HG02973 (cell line): Measurements from ENCODE around the gene MKRN2OS.

ENCODE experiments used
- ATAC-seq: cut with Tn5 transposase; IDR thresholded peaks from one replicate; pipeline ENCODE4 v1.9.1; 2021; ENCODE audit warnings: moderate library complexity; ENCODE audit not compliant: unreplicated experiment

Gene MKRN2OS

DNA sequence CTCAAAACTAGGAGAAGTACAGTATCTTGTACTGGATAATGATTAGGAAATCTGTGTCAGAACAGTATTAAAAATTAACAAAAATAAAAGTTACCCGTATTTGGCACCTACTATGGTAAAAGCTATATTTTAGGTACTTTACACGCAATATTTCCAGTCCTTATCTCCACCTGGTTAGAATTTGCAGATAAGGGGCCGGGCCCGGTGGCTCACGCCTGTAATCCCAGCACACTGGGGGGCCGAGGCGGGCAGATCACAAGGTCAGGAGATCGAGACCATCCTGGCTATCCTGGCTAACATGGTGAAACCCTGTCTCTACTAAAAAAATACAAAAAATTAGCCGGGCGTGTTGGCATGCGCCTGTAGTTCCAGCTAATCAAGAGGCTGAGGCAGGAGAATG, 28.4 kb downstream of the MKRN2OS start:
- no peak for ATAC-seq

DNA sequence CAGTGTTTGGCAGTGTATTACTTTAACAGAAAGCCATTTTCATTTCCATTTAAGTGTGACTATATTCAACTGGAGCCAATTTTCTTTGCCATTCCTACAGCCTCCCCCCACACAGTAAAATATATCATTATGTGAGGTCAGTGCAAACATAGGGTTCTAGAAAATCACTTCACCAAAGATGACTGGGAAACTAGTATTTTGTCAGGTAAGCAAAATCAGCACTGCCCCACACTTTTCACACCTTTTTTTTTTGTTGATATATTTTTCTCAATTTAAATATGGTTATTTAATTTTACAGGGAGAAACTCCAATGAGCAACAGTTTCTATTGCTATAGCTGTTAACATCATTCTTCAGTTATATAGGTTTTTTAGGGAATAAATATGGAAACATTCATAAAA, 29.7 kb downstream of the MKRN2OS start:
- no peak for ATAC-seq

DNA sequence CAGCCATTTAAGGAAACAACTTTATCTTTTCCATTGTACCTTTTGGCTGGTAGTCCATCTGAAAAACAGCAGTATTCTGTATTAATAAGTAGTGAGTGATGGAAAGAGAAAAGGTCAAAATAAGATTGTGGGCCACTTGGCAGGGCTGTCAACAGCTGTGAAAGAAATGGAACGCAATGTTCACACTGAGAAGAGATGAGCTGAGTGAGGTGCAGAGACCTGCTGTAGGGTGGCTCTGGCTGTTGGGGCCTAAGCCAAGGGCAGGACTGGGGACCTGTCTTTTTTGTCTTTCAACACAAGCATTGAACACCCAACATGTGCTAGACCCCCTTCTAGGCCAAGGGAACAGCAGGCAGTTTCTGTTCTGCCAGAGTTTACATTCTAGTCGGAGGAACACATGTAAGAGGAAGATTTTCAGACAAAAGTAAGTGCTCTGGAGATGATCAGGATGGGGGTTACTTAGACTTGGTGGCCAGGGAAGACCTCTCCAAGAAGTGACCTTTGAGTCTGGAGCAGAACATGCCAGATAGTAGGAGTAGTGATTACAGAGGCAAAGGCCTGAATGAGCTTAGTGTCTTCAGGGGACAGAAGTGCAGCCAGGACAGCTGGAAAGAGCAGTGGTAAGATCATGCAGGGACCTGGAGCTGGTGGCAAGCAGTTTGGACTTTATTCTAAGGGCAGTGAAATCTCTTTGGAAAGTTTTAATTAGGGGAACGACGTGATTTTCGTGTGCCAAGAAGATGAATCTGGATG, 31.4 kb downstream of the MKRN2OS start:
- no peak for ATAC-seq

DNA sequence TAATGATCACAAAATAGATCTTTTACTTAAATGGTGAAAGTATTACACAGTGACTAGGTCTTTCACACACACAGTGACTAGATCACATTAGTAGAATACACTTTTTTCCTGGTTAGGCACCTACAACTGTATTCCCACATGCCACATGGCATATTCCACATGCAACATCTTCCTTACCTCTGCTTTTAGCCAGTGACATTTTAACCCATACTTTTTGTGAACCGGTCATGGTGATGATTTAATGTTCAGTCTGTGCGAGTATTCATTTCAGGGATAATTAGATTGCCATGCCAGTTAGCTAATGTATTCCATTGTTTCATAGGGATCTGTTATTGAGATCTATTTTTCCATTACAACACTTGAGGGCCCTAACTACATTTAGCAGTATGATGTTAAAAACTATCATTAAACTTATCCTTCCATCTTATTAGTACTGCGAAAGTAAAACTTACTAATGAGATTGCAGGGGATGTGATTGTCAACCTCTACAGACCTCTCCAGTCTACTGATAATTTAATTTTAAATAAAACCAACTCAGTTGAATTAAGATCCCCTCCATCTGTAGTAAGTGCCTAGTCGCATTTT, 32.7 kb downstream of the MKRN2OS start:
- ATAC-seq, result no peak

DNA sequence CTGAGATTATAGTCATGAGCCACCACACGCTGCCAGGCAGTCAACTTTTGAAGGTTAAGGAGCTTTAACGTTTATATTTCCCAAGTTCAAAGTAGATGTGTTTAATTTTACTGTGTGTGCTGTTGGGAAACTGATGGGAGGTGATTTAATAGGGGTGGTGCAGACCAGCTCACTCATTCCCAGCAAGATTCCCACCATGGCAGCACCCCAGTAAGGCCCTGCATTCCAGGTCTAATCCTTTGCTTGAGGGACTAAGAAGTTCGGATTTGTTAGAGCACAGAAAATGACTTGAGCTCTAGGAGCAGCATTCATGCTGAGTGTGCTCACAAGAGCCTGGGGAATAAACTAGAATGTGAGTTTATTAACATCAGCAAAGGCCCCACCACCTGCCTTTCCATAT, 35.8 kb downstream of the MKRN2OS start:
- ATAC-seq, result no peak

DNA sequence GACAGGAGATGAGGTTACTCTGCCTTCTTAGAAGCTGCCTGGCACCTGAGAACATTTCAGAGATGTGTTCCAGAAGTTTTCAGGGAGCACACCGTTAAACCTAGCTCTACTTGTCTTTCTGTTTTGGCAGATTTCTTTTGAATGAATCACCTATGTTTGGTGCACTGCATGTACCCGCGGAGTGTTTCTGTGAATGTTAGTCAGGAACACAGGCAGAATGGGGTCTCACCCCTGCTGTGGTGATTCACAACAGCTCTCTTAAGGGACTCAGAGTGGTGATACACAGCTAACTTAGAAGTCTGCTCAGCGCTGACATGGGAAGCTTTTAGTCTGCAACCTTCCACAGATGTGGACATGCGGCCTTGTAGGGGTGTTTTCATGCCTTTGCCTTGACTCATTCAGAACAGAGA, 37.0 kb downstream of the MKRN2OS start:
- ATAC-seq, result no peak

DNA sequence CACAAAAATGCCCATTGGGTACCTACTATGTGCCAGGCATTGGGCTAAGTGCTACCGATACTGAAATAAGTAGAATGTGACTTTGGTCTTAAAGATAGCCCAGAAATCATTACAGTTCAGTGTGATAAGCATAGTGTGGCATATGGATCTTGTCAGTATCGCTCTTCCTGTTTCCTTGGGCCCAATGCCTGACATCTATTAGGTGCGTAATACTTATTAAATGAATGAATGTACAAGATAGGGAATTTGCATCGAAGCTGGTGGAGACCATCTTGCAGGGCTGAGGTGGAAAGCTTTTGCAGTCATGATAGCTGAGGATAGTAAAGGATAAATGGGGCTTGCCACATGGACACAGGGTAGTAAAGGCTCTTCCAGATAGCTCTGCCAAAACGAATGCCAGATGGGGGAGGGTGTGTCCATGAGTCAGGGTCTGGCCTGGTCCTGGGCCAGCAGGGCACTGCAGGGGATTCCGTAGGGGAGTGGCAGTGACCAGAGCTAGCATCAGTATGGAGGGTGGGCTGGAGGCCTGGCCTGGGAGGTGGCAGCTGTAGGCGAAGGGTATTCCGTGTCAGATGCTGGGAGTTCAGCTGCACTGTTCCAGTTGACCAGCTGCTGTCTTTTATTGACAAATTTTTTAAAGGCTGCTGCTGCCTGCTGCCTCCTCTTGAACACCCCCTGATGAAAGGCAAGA, 37.6 kb downstream of the MKRN2OS start:
- no peak for ATAC-seq

DNA sequence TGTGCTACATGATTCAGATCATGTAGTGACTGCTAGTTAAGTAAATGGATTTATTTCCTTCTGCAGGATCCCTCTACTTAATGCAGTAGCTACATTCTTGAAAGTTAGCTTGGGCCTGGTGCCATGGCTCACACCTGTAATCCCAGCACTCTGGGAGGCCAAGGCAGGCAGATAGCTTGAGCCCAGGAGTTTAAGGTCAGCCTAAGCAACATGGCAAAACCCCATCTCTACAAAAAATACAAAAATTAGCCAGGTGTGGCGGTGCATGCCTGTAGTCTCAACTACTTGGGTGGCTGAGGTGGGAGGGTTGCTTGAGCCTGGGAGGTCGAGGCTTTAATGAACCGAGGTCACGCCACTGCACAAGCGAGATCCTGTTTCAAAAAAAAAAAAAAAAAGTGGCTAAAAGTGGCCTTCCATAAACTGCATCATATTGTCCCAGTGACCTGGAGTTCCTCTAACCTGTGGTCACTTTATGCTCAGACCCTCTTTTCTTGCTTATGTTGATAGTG, 39.0 kb downstream of the MKRN2OS start:
- ATAC-seq, result no peak

DNA sequence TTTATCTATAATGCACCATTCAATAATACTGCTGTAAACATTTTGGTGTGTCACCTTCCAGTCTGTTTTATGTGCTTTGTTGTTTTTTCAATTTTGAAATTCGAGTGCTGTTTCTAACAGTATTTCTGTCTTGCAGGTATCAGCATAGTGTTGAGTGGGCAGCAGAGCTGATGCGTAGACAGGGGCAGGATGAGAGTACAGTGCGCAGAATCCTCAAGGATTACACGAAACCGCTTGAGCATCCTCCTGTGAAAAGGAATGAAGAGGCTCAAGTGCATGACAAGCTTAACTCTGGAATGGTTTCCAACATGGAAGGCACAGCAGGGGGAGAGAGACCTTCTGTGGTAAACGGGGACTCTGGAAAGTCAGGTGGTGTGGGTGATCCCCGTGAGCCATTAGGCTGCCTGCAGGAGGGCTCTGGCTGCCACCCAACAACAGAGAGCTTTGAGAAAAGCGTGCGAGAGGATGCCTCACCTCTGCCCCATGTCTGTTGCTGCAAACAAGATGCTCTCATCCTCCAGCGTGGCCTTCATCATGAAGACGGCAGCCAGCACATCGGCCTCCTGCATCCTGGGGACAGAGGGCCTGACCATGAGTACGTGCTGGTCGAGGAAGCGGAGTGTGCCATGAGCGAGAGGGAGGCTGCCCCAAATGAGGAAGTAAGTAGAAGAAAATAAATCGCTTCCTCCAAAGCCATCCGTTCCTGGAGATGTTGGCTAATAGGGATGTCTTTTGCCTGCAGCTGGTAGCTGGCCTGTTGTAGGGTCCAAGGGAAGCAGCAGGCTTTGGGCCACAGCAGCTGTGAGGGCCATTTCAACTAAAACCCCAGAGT, 42.0 kb downstream of the MKRN2OS start:
- ATAC-seq, result no peak

DNA sequence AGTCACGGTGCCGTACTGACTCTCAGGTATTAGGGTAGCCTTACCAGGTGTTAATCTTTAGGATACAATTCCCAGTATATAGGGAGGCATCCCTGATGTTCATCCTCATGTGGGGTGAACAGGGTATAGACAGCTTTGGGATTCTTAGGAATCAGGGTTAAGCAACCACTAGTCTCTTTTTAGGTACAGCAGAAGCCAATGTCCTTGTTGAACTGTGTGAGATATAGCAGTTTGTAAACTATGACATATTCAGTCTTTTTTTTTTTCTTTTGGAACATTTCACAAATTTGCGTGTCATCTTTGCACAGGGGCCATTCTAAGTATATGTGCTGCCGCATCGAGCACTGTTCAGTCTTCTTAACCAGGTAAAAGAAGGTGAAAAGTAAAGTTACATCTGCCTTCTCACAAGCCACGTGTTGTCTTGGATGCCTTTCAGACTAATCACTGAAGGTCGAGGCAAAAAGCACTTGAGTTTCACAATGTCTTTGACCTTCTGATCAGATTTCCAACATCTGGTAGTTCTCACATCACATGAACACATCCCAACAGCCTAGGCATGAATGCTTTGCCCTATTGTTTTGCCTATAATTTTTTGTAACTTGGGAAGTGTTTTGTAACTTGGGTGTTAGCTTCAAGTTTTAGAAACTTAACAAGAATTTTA, 43.8 kb downstream of the MKRN2OS start:
- no peak for ATAC-seq

DNA sequence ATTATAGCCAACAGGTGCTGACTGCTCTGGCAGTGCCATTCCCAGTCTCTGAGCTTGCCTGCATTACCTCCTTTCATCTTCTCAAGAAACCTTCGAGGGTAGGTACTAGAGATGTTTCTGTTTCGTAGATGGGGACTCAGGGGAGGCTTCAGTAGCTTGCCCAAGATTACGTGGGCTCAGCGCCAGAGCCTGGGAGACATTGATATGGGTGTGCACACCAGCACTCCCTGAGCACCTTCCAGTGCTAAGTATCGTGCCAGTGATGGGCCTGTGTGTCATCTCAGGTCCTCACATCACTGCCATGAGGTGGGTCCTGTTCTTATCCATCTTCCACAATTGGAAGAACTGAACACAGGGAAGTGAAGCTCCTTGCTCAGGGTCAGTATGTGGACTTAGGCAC, 45.8 kb downstream of the MKRN2OS start:
- no peak for ATAC-seq

DNA sequence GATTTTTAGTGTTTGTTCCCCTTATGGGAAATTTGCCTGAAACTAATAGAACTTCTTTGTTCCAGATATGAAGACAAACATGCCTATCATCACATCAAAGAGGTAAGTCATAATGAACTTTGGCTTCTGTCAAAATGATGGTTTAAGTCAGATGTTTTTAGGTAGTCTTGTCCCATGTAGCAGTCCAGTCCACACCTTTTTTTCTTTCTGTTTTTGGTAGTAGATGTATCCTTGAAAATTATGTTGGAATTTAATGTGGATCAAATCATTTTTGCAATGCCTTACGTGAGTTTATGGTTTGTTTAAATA, 48.9 kb downstream of the MKRN2OS start:
- ATAC-seq, result no peak

DNA sequence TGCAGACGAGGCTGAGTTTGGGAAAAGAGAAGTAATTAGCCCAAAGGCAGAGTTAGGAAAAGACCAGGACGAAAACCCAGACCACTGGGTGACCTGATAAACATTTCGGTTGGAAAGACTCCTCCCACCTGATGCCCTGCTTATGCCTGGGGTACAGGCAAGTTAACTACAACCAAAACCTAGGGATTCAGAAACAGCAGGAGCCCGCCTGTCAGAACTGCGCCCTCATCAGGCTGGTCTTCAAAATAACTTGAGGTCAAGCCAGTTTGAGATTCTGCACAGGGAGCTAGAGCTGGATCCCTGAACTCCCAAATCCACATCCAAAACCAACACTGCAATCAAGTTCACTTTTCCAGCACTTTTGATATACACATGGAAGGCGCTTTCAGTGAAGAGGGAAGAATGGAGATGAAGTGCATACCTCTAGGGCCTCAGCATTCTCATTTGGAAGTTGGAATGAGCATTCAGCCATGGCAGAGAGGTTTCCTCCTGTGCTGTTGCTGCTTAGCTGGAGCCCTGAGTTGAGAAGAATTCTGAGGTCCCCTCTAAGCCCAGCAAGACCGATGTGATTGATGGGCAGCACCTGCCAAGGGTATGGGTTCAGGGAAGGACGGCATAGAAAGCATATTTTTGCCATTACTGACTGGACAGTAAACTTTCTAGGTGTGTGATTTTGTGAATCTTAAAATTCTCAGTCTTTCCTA, 49.4 kb downstream of the MKRN2OS start:
- no peak for ATAC-seq

DNA sequence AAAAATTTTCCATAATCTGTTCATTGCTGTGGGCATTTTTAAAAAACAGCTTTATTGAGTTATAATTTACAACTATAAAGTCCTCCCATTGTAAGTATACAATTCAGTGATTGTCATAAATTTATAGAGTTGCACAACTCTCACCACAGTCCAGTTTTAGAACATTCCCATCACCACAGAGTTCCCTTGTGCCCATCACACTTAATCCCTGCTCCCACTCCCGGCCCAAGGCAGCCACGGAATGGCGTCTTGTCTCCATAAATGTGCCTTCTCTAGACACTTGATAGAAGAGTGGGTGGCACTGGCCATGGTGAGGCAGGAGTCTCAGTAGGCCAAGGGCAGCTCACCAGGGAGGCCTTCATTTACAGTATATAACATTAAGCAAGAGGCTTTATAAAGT, 54.8 kb downstream of the MKRN2OS start:
- no peak for ATAC-seq

DNA sequence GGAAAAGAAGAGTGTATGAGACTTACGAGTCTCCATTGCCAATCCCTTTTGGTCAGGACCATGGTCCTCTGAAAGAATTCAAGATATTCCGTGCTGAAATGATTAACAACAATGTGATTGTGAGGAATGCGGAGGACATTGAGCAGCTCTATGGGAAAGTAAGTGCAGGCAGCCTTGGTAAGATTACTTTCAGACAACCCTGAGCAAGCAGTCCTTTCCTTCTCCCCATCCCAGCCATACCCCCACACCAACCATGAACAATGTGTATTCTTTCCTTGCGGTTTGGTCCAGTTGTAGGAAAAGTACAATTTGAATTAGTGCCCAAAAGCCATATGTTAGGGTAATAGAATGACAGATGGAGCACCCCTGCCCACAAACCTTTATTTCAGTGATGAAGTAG, 55.5 kb downstream of the MKRN2OS start:
- ATAC-seq, result no peak
